GM19328 (cell line): ENCODE measurements around the gene PMM2.
"Not testable (repeated sequence)": the region's sequence is repeated elsewhere in the genome, so short reads cannot be mapped to it uniquely, and the experiment has no call there.

Experiments used
- ATAC-seq: cut with Tn5 transposase; IDR thresholded peaks from one replicate; pipeline ENCODE4 v1.9.1; 2021; ENCODE audit warnings: mild to moderate bottlenecking, moderate library complexity; ENCODE audit not compliant: unreplicated experiment

Gene PMM2

GRCh38 chr16:8797364-8798173 is at the start of gene PMM2, which contains the start of gene TMEM186:
PMM2 (plus strand) TSS chr16:8797839; CDS start chr16:8797883, 44 bp downstream.
TMEM186 (minus strand) TSS chr16:8797639; CDS start chr16:8797614, 25 bp downstream.
- ATAC-seq, result peak; percentile 94

- ATAC-seq, result not testable (repeated sequence)
These were observed 48.7 kb upstream of the PMM2 start for GRCh38 chr16:8748944-8749343.

GRCh38 chr16:8751481-8752311 is 45.9 kb upstream of the PMM2 start:
- ATAC-seq, result no peak

- no peak for ATAC-seq
These were observed 44.9 kb upstream of the PMM2 start for GRCh38 chr16:8752706-8753105.

GRCh38 chr16:8753416-8754054 is 44.1 kb upstream of the PMM2 start:
- ATAC-seq, result no peak

GRCh38 chr16:8756755-8757154 is 40.9 kb upstream of the PMM2 start:
- no peak for ATAC-seq

GRCh38 chr16:8758022-8758421 is 39.6 kb upstream of the PMM2 start:
- no peak for ATAC-seq

- no peak for ATAC-seq
These were observed 37.6 kb upstream of the PMM2 start for GRCh38 chr16:8760021-8760420.

- ATAC-seq, result no peak
These were observed 36.6 kb upstream of the PMM2 start for GRCh38 chr16:8761078-8761477.

GRCh38 chr16:8762254-8762653 is 35.4 kb upstream of the PMM2 start:
- no peak for ATAC-seq

- no peak for ATAC-seq
These were observed 34.6 kb upstream of the PMM2 start for GRCh38 chr16:8763083-8763482.

- ATAC-seq, result no peak
These were observed 33.7 kb upstream of the PMM2 start for GRCh38 chr16:8763899-8764298.

GRCh38 chr16:8764525-8765250 is 33.0 kb upstream of the PMM2 start:
- no peak for ATAC-seq

- ATAC-seq, result no peak
These were observed 30.5 kb upstream of the PMM2 start for GRCh38 chr16:8767176-8767575.

GRCh38 chr16:8768283-8768682 is 29.4 kb upstream of the PMM2 start:
- ATAC-seq, result no peak

GRCh38 chr16:8768692-8769091 is 28.9 kb upstream of the PMM2 start:
- ATAC-seq, result no peak

GRCh38 chr16:8773537-8773936 is 24.1 kb upstream of the PMM2 start:
- no peak for ATAC-seq

GRCh38 chr16:8774208-8774607 is 23.4 kb upstream of the PMM2 start:
- ATAC-seq, result no peak

- no peak for ATAC-seq
These were observed 22.3 kb upstream of the PMM2 start for GRCh38 chr16:8775359-8775758.

- ATAC-seq, result no peak
These were observed 21.5 kb upstream of the PMM2 start for GRCh38 chr16:8776129-8776584.

- no peak for ATAC-seq
These were observed 20.4 kb upstream of the PMM2 start for GRCh38 chr16:8777217-8777616.
